HG03095 (cell line): Measurements from ENCODE around the gene TRPV4.
"Not testable (repeated sequence)": the region's sequence is repeated elsewhere in the genome, so short reads cannot be mapped to it uniquely, and the experiment has no call there.

Experiments used
- ATAC-seq: cut with Tn5 transposase; IDR thresholded peaks from one replicate; pipeline ENCODE4 v1.9.1; 2021; ENCODE audit warnings: moderate library complexity; ENCODE audit not compliant: unreplicated experiment

Gene TRPV4

GRCh38 chr12:109833307-109834189 is at the start of gene TRPV4:
TSS of gene TRPV4 (minus strand) at chr12:109833398. CDS start at chr12:109814796, 18,602 bp downstream.
- ATAC-seq: no peak

GRCh38 chr12:109881752-109882151 is 48.6 kb upstream of the TRPV4 start:
- ATAC-seq: no peak

GRCh38 chr12:109880938-109881337 is 47.7 kb upstream of the TRPV4 start:
- ATAC-seq: no peak

- ATAC-seq: peak; percentile 89
Measured at GRCh38 chr12:109880043-109880931, 47.1 kb upstream of the TRPV4 start, which contains the start of gene GLTP. TSS of gene GLTP (minus strand) at chr12:109880541. CDS start at chr12:109880374, 167 bp downstream.

GRCh38 chr12:109879351-109880042 is 46.3 kb upstream of the TRPV4 start:
- no peak for ATAC-seq

- no peak for ATAC-seq
Measured at GRCh38 chr12:109878749-109879148, 45.6 kb upstream of the TRPV4 start.

GRCh38 chr12:109878247-109878625 is 45.0 kb upstream of the TRPV4 start:
- no peak for ATAC-seq

GRCh38 chr12:109877504-109878246 is 44.5 kb upstream of the TRPV4 start:
- ATAC-seq: no peak

GRCh38 chr12:109876406-109876805 is 43.2 kb upstream of the TRPV4 start:
- ATAC-seq: no peak

- no peak for ATAC-seq
Measured at GRCh38 chr12:109875572-109876131, 42.5 kb upstream of the TRPV4 start.

GRCh38 chr12:109873653-109874052 is 40.5 kb upstream of the TRPV4 start:
- no peak for ATAC-seq

- ATAC-seq: no peak
Measured at GRCh38 chr12:109871668-109872314, 38.6 kb upstream of the TRPV4 start.

GRCh38 chr12:109870648-109871047 is 37.5 kb upstream of the TRPV4 start:
- no peak for ATAC-seq

GRCh38 chr12:109868182-109869051 is 35.2 kb upstream of the TRPV4 start:
- ATAC-seq: no peak

GRCh38 chr12:109864916-109865315 is 31.7 kb upstream of the TRPV4 start:
- ATAC-seq: no peak

- ATAC-seq: no peak
Measured at GRCh38 chr12:109863847-109864712, 30.9 kb upstream of the TRPV4 start.

GRCh38 chr12:109862491-109862890 is 29.3 kb upstream of the TRPV4 start:
- ATAC-seq: not testable (repeated sequence)
